Smooth muscle cell (in vitro differentiated cells): Measurements from ENCODE around the gene TOMM6. TPM values are rescaled to one million over a fixed set of nuclear protein-coding genes. Genes with fewer than 3 reads are reported as not detected.
A peak's percentile ranks its signal among the peaks of the same experiment; 100 is the strongest.

ENCODE experiments used
- DNase-seq: peaks from one replicate; lab custom pipeline; 2025; ENCODE audit not compliant: unreplicated experiment; lab: John Stamatoyannopoulos, UW
- H2AFZ ChIP-seq: fragments of 200-600 bp; sonication (generic); 2 replicates; pipeline ENCODE4 v1.6.0; 2016; ENCODE audit warnings: antibody characterized with exemption, low read depth, mild to moderate bottlenecking
- H3F3A ChIP-seq: fragments of 200-600 bp; sonication (generic); 2 replicates; pipeline ENCODE4 v1.6.0; 2017; ENCODE audit warnings: antibody characterized with exemption, low read depth
- H3K27ac ChIP-seq: fragments of 200-600 bp; sonication (generic); 2 replicates; pipeline ENCODE4 v1.5.1; 2016; ENCODE audit warnings: low read depth, mild to moderate bottlenecking
- H3K27me3 ChIP-seq: fragments of 200-600 bp; sonication (generic); 2 replicates; pipeline ENCODE4 v1.6.1; 2016; ENCODE audit warnings: low read depth, mild to moderate bottlenecking
- H3K36me3 ChIP-seq: fragments of 200-600 bp; sonication (generic); 2 replicates; pipeline ENCODE4 v1.5.1; 2016; ENCODE audit warnings: low read depth
- H3K4me1 ChIP-seq: fragments of 200-600 bp; sonication (generic); 2 replicates; pipeline ENCODE4 v1.5.1; 2016; ENCODE audit warnings: low read depth
- H3K4me2 ChIP-seq: fragments of 200-600 bp; sonication (generic); 2 replicates; pipeline ENCODE4 v1.6.0; 2016; ENCODE audit warnings: mild to moderate bottlenecking
- H3K4me3 ChIP-seq: fragments of 200-600 bp; sonication (generic); 2 replicates; pipeline ENCODE4 v1.5.1; 2016; ENCODE audit warnings: mild to moderate bottlenecking
- H3K79me2 ChIP-seq: fragments of 200-600 bp; sonication (generic); 2 replicates; pipeline ENCODE4 v1.6.0; 2016; ENCODE audit warnings: low read depth, mild to moderate bottlenecking
- H3K9ac ChIP-seq: fragments of 200-600 bp; sonication (generic); 2 replicates; pipeline ENCODE4 v1.6.0; 2016; ENCODE audit warnings: low read depth
- H3K9me3 ChIP-seq: fragments of 200-600 bp; sonication (generic); replicated peaks from 2 replicates; pipeline ENCODE4 v1.5.1; 2016; ENCODE audit warnings: low read depth
- H4K20me1 ChIP-seq: fragments of 200-600 bp; sonication (generic); 2 replicates; pipeline ENCODE4 v1.6.0; 2016; ENCODE audit warnings: low read depth
- CTCF ChIP-seq: fragments of 200-600 bp; sonication (generic); IDR thresholded peaks from 2 replicates; pipeline ENCODE4 v1.5.1; 2017; ENCODE audit warnings: borderline replicate concordance, mild to moderate bottlenecking, antibody characterized with exemption; ENCODE audit not compliant: insufficient read depth, poor library complexity, severe bottlenecking
- WGBS: methylation state at CpG from one replicate; pipeline ENCODE4 v1.1.7; 2016; ENCODE audit warnings: low lambda C conversion rate; 5-methylcytosine and 5-hydroxymethylcytosine counted together
- polyA plus RNA-seq: library from polyadenylated mRNA; unstranded; fragments of >200 nt; fragmentation: Nextera tagmentation; extraction: Ambion mirVana; gene quantifications from 2 replicates; pipeline ENCODE4 v1.2.1, GENCODE V29; 2016
- total RNA-seq: library from RNA; depleted of rRNA; stranded (reverse); fragments of >200 nt; gene quantifications from 2 replicates; pipeline ENCODE4 v1.2.3, GENCODE V29; 2014

Gene TOMM6
- total and polyA plus RNA-seq, 2 experiments from 2014 or later: 235 to 253 TPM

GRCh38 chr6:41785689-41786450, 1.6 kb upstream of the TOMM6 start:
- H3K27me3 ChIP-seq: no peaks in the 10 kb centered on the region
- H3K79me2 ChIP-seq: peaks cover 16% of the 10 kb centered on the region
- WGBS: 37% methylated on average over 22 of the region's 29 CpGs
- peaks cover 14% of the 10 kb centered on the region for H3K4me1 ChIP-seq
- H3K9me3 ChIP-seq: no peaks in the 10 kb centered on the region
- no peak overlapping the region for H3K9ac ChIP-seq
- no peaks in the 10 kb centered on the region for H4K20me1 ChIP-seq
- TF ChIP-seq CTCF: no peak
- H3F3A ChIP-seq: peaks cover 21% of the 10 kb centered on the region
- H3K4me2 ChIP-seq: peak overlapping the region; percentile 94
- peak overlapping the region; percentile 97 for H3K4me3 ChIP-seq
- H2AFZ ChIP-seq: peak overlapping the region; percentile 73
- no peak overlapping the region for H3K27ac ChIP-seq
- H3K36me3 ChIP-seq: peaks cover 5% of the 10 kb centered on the region
- no peak for DNase-seq

GRCh38 chr6:41786451-41787218, 859 bp upstream of the TOMM6 start:
- Histone ChIP-seq H3K27me3 (no peaks in the 10 kb centered on the region), H3K4me1 (peaks cover 7% of the 10 kb centered on the region), H3K27ac (peak overlapping the region; percentile 91), H3K79me2 (peaks cover 16% of the 10 kb centered on the region), H3K9me3 (no peaks in the 10 kb centered on the region), H3K4me2 (peak overlapping the region; percentile 94), H3K9ac (peak overlapping the region; percentile 98), H3F3A (peaks cover 21% of the 10 kb centered on the region), H3K4me3 (peak overlapping the region; percentile 97), H2AFZ (peak overlapping the region; percentile 73), H3K36me3 (peaks cover 5% of the 10 kb centered on the region), H4K20me1 (no peaks in the 10 kb centered on the region)
- under 1% methylated on average over 51 of the region's 58 CpGs for WGBS
- peak; percentile 79 for DNase-seq
- TF ChIP-seq CTCF: peak; percentile 84

GRCh38 chr6:41789390-41789724, 1.9 kb downstream of the TOMM6 start:
- no peak overlapping the region for H3K4me2 ChIP-seq
- peaks cover 5% of the 10 kb centered on the region for H3K36me3 ChIP-seq
- no peak for TF ChIP-seq CTCF
- peaks cover 16% of the 10 kb centered on the region for H3K79me2 ChIP-seq
- no peak overlapping the region for H3K9ac ChIP-seq
- no peaks in the 10 kb centered on the region for H4K20me1 ChIP-seq
- no peak overlapping the region for H3K27ac ChIP-seq
- peaks cover 7% of the 10 kb centered on the region for H3K4me1 ChIP-seq
- H3F3A ChIP-seq: peaks cover 21% of the 10 kb centered on the region
- no peaks in the 10 kb centered on the region for H3K9me3 ChIP-seq
- WGBS: 96% methylated on average over 3 of the region's 3 CpGs
- no peak overlapping the region for H2AFZ ChIP-seq
- no peaks in the 10 kb centered on the region for H3K27me3 ChIP-seq
- DNase-seq: no peak
- H3K4me3 ChIP-seq: no peak overlapping the region
